PC-3 (cell line): ENCODE measurements around the gene CAMKK2.

Experiments used
- EZH2phosphoT487 ChIP-seq: fragments of 300-600 bp; sonication (generic); IDR thresholded peaks from 2 replicates; pipeline ENCODE4 v1.6.1; 2018; ENCODE audit warnings: mild to moderate bottlenecking, antibody characterized with exemption, low read length, borderline replicate concordance
- TF ChIP-seq, protein P1 (sequence below): fragments of 300-600 bp; sonication (generic); conservative IDR thresholded peaks from 2 replicates; pipeline ENCODE4 v1.5.1; 2017; ENCODE audit warnings: antibody characterized with exemption, low read depth, mild to moderate bottlenecking, low read length

DNA sequence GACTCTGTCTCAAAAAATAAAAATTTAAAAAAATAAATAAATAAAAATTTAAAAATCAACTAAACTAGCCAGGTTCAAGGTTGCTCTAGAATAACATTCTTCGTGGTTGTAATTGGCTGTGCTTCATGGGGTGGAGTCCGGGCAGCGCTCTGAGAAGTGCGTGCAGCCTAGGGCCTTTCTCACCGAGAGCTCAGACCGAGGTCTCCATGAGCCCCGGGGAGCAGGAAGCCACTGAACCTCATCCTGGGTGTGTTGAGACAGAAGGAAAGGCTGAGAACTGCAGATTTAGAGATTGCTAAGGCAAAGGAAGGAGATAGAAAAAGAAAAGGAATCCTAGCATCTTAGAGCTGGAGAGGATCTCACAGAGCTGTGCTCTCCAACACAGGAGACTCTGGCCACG is 71.9 kb downstream of the CAMKK2 start:
- TF ChIP-seq, protein P1, sequence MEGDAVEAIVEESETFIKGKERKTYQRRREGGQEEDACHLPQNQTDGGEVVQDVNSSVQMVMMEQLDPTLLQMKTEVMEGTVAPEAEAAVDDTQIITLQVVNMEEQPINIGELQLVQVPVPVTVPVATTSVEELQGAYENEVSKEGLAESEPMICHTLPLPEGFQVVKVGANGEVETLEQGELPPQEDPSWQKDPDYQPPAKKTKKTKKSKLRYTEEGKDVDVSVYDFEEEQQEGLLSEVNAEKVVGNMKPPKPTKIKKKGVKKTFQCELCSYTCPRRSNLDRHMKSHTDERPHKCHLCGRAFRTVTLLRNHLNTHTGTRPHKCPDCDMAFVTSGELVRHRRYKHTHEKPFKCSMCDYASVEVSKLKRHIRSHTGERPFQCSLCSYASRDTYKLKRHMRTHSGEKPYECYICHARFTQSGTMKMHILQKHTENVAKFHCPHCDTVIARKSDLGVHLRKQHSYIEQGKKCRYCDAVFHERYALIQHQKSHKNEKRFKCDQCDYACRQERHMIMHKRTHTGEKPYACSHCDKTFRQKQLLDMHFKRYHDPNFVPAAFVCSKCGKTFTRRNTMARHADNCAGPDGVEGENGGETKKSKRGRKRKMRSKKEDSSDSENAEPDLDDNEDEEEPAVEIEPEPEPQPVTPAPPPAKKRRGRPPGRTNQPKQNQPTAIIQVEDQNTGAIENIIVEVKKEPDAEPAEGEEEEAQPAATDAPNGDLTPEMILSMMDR: no peak
- no peak for TF ChIP-seq EZH2phosphoT487
